KOPT-K1 (cell line): Measurements from ENCODE around the gene GLRA3.
"Not testable (repeated sequence)": the region's sequence is repeated elsewhere in the genome, so short reads cannot be mapped to it uniquely, and the experiment has no call there.

Experiments used
- H3K27ac ChIP-seq: fragments of 200-600 bp; sonication (generic); 2 replicates; pipeline ENCODE4 v1.5.1; 2016; ENCODE audit warnings: antibody characterized with exemption, mild to moderate bottlenecking, low read depth, low read length; ENCODE audit not compliant: poor library complexity, severe bottlenecking
- H3K36me3 ChIP-seq: fragments of 200-600 bp; sonication (generic); 2 replicates; pipeline ENCODE4 v1.5.1; 2017; ENCODE audit warnings: antibody characterized with exemption, mild to moderate bottlenecking, low read length, moderate library complexity; ENCODE audit not compliant: insufficient read depth
- H3K9me3 ChIP-seq: fragments of 200-600 bp; sonication (generic); 2 replicates; pipeline ENCODE4 v1.5.1; 2017; ENCODE audit warnings: antibody characterized with exemption, low read length, mild to moderate bottlenecking; ENCODE audit not compliant: insufficient read depth, poor library complexity, severe bottlenecking

The GLRA3 gene

DNA sequence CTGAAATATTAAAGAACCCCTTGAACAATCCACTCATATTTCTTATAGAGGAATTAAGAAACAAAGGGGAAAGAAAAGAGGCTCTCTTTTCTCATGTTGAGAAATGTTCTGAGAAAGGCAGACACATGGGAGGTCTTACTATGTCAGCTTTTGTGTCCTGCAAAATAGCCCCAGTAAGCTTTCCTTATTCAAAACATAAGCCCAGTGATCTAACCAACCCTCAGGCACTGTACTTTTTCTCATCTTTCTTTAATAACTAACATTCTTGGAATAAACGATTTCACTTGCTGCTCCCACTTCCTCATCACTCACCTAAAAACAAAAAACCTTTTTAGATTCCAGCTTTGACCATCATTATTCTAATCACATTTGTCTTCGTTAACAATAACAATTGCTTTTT lies 115.9 kb downstream of the GLRA3 start:
- Histone ChIP-seq H3K36me3 (no peaks in the 10 kb centered on the region), H3K27ac (no peak overlapping the region), H3K9me3 (no peaks in the 10 kb centered on the region)

DNA sequence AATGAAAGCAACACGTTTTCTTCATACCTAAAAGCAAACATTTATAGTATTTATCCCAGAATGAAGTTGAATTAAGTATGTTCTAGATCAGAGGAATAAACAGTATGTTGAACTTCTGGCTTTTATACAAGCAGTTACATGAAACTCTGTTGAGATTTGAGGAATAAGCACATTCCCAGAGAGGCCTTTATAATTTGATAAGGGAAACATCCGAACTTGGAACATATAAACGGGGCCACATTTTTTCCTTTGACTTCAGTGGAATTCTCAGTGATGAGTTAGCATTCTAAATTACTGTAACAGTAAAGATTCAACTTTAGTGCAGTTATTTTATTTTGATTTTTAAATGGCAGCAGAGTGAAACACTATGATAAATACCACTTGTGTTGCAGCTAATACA lies 119.5 kb downstream of the GLRA3 start:
- no peak overlapping the region for H3K27ac ChIP-seq
- H3K36me3 ChIP-seq = no peaks in the 10 kb centered on the region
- no peaks in the 10 kb centered on the region for H3K9me3 ChIP-seq

DNA sequence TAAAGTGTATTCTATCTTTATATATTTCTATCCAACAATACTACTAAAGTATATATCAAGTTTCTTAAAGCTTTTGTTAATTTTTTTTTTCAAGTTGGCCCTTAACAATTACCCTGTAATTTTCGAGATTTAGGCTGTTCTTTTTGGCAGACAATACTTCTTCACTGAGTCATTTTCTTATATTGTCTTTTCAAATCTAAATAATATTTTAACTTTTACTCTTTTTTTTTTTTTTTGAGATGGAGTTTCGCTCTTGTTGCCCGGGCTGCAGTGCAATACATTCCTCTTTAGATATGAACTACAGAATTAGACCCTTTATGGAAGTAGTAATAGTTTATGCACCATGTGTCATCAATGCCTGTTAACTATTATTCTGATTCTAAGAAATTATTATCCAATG lies 120.7 kb downstream of the GLRA3 start:
- H3K27ac ChIP-seq = no peak overlapping the region
- no peaks in the 10 kb centered on the region for H3K36me3 ChIP-seq
- H3K9me3 ChIP-seq = no peaks in the 10 kb centered on the region

DNA sequence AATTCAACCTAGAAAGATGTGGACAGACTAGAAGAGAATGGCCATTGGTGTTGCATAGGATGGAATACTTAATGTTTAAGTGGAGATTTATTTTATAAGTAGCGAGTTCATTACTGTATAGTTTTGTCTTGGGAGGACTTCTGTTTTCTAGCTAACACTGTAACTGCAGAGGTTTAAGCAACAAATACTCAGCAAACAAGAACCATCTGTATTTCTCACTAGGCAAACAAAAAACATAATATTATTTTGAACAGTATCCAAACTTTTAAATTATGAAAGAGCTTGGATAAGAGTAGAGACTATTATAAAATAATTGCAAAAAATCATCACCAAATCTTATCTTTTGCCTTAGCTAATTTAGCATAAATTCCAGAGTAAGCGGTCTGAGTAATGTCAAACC lies 121.1 kb downstream of the GLRA3 start:
- Histone ChIP-seq H3K9me3 (no peaks in the 10 kb centered on the region), H3K27ac (no peak overlapping the region)

DNA sequence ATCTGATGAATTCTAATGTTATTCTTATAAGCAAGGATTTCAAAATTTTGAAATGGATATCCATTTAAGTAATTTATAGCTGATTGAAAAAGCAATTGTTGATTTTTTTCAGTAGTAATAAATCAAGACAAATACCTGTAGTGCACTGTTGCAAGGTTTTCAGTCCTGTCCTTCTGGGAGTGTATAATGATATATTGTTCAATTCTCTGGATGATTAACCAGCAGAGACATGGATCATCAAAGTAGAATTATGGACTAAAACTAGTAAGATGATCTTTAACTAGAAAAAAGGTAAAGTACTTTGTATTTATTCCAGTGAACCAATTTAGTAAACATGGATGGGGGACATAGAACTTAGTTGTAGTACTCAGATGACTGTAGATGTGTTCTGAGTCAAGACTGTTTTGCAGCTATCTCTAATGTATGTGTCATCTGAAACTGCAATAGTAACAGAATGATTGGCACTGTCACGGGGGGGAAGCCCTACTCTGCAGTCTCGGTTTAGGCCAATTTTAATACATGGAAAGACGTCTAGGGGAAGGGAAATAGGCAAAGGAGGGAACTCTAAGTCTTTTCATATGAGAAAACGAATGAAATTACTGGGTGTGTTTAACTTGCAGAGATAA lies 121.9 kb downstream of the GLRA3 start:
- Histone ChIP-seq H3K36me3 (no peaks in the 10 kb centered on the region), H3K27ac (no peak overlapping the region), H3K9me3 (no peaks in the 10 kb centered on the region)

More for the DNA sequence above, 121.1 kb downstream of the GLRA3 start:
- H3K36me3 ChIP-seq = no peaks in the 10 kb centered on the region

DNA sequence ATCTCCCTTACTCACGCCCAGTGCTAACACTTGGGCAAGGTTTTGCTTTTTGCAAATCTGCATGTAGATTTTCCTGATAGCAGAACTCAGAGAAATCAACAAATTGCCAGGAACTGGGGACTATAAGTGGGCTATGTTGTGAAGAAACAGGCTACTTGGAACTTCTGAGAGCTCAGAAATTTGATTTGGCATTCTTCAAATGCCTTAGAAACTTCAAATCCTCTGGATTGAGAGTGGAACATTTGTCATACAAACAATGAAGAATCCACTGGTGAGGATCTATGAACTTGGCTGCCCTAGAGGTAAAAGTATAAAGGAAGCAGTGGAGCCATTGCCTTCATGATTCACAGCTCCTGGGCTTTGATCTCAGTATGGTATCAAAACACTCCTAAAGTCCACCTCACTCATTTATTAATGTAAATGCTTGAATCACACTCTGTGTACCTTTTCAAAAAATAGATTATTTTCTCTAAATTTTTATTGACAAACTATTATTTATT lies 126.0 kb downstream of the GLRA3 start:
- H3K9me3 ChIP-seq = no peaks in the 10 kb centered on the region

DNA sequence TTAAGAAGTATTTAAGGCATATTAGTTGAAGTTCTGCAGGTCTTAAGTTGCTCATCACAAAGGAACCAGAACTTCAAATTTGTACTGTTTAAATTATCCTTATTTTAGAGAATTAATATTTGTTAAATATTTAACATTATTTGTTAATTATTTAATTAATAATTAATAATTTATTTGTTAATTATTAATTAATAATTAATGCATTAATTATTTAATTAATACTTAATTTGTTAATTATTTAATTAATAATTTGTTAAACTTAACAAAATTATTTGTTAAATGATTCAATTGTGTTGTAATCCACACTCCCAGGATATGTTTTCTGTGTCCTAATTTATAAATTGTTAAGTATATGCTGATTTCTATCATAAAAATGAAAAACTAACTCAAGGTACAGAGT lies 129.4 kb downstream of the GLRA3 start:
- no peak overlapping the region for H3K27ac ChIP-seq
- H3K36me3 ChIP-seq = no peaks in the 10 kb centered on the region

More for the DNA sequence above, 126.0 kb downstream of the GLRA3 start:
- Histone ChIP-seq H3K36me3 (no peaks in the 10 kb centered on the region), H3K27ac (no peak overlapping the region)

DNA sequence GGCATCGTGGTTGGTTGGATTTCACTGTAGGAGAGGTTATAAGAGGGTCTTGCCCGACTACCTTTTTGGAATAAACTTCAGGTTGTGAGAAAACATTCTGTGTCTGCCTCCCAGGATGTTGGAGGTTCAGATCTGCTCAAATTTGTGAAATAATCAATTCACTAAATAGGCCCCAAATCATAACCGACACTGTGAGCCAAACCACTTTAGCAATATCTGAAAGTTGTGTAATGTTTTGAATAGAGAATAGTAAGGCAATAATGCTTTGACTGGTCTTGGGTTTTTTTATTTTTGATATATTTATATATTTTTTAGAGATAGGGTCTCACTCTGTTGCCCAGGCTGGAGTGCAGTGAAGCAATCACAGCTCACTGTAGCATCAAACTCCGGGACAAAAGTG lies 131.2 kb downstream of the GLRA3 start:
- Histone ChIP-seq H3K36me3 (no peaks in the 10 kb centered on the region), H3K9me3 (no peaks in the 10 kb centered on the region), H3K27ac (no peak overlapping the region)

More for the DNA sequence above, 129.4 kb downstream of the GLRA3 start:
- no peaks in the 10 kb centered on the region for H3K9me3 ChIP-seq

DNA sequence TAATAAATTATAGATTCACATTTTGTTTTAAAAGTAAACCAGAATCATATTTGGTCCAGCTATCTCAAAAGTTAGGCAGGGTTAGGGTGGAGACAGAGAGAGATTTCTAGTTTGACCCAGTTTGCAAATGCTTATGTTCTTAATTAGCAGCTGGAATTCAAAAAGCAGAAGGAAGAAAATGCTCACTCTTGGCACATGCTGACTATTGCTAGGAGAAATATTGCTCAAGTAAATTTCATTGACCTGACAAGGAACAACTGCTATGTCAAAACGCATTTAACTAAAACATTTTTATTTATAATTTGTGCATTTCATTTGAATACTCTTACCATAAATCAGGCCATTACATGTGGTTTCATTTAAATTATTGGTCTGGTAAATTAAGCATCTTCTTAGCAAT lies 131.8 kb downstream of the GLRA3 start:
- H3K9me3 ChIP-seq = no peaks in the 10 kb centered on the region

DNA sequence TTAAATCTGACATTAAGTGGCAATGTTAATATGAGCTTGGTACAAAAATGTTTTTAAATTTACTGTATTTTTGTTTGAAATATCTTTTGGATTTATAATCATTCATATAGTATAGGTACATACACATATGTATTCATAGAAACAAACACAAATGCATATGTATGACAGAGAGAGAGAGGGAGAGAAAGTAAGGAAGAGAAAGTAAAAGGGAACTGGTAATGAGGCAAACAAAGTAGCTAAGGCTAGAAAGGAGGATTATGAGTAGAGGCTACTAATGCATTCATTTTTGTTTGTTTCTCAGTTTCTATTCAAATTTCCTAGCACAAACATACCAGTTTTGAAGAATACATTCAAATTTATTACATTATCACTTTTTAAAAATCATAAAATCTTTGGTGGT lies 132.4 kb downstream of the GLRA3 start:
- Histone ChIP-seq H3K9me3 (no peaks in the 10 kb centered on the region), H3K36me3 (no peaks in the 10 kb centered on the region), H3K27ac (no peak overlapping the region)

More for the DNA sequence above, 131.8 kb downstream of the GLRA3 start:
- Histone ChIP-seq H3K27ac (no peak overlapping the region), H3K36me3 (no peaks in the 10 kb centered on the region)

DNA sequence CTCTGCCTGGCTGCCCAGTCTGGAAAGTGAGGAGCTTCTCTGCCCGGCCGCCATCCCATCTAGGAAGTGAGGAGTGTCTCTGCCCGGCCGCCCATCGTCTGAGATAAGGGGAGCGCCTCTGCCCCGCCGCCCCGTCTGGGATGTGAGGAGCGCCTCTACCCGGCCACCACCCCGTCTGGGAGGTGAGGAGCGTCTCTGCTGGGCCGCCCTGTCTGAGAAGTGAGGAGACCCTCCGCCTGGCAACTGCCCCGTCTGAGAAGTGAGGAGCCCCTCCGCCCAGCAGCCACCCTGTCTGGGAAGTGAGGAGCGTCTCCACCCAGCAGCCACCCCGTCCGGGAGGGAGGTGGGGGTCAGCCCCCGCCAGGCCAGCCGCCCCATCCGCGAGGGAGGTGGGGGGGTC lies 137.2 kb downstream of the GLRA3 start:
- H3K36me3 ChIP-seq, H3K27ac ChIP-seq, H3K9me3 ChIP-seq: not testable (repeated sequence)

DNA sequence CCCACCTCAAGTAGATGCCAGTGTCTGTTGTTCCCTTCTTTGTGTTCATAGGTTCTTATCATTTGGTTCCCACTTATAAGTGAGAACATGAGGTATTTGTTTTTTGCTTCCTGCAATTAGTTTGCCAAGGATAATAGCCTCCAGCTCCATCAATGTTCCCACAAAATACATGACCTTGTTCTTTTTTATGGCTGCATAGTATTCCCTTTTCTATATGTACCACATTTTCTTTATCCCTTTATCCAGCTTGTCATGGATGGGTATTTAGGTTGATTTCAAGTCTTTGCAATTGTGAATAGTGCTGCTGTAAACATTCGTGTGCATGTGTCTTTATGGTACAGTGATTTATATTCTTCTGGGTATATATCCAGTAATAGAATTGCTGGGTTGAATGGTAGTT lies 138.4 kb downstream of the GLRA3 start:
- H3K9me3 ChIP-seq = peaks cover 7% of the 10 kb centered on the region
- no peaks in the 10 kb centered on the region for H3K36me3 ChIP-seq
- H3K27ac ChIP-seq = no peak overlapping the region

DNA sequence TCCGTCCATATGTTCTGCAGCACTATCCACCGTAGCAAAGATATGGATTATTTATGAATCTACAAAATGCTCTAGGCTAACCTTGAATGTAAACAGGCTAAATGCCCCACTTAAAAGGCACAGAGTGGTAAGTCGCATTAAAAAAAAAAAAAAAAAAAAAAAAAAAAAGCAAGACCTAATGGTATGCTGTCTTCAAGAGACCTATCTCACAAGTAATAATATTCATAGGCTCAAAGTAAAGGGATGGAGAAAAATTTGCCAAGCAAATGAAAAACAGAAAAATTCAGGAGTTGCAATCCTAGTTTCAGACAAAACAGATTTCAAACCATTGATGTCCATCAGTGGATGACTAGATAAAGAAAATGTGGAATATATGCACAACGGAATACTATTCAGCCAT lies 139.4 kb downstream of the GLRA3 start:
- H3K36me3 ChIP-seq = no peaks in the 10 kb centered on the region
- H3K27ac ChIP-seq = no peak overlapping the region
- H3K9me3 ChIP-seq = peaks cover 7% of the 10 kb centered on the region

DNA sequence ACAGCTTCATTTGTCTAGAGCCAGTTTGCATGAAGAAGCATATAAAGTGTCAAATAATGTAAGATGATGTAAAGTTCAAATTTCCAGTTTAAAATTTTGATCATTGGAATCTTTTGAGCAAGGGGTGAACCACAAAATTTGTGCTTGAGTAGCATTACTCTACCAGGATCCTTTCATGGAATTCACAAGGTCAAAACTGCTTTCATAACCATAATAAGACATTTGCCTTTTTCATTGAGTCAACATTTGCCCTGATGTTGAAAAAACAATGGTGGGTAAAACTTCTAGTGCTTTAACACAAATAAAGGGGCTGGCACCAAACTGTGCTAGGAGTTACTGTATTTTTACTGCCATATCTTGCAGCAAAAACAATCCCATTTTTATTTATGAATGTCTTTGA lies 142.2 kb downstream of the GLRA3 start:
- Histone ChIP-seq H3K36me3 (no peaks in the 10 kb centered on the region), H3K9me3 (peaks cover 7% of the 10 kb centered on the region), H3K27ac (no peak overlapping the region)

DNA sequence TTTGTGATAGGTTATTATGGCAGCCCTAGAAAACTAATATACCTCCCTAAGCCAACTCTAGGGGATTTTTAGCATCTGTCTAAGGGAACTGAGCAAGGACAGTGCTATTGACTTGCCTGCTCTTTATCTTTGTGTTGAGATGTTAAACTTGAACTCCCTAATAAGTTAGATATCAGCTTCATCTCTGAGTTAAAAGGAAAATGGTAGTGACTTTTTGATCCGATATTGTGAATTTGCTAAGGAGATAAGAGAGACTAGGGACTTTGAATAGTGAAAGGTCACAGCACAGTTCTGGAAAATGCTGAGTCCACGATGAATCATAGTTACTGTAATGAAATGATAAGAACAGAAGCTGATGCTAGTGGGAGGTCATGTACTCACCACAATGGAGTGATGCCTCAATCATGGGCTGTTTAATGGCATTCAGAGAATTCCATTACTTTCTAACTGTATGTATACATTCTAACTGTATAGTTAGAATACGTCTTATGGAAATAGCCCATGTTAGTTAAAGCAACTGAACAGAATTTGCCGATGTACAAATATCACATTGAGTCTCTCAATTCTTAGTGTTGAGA lies 147.2 kb downstream of the GLRA3 start:
- no peaks in the 10 kb centered on the region for H3K36me3 ChIP-seq
- no peak overlapping the region for H3K27ac ChIP-seq
- no peaks in the 10 kb centered on the region for H3K9me3 ChIP-seq

DNA sequence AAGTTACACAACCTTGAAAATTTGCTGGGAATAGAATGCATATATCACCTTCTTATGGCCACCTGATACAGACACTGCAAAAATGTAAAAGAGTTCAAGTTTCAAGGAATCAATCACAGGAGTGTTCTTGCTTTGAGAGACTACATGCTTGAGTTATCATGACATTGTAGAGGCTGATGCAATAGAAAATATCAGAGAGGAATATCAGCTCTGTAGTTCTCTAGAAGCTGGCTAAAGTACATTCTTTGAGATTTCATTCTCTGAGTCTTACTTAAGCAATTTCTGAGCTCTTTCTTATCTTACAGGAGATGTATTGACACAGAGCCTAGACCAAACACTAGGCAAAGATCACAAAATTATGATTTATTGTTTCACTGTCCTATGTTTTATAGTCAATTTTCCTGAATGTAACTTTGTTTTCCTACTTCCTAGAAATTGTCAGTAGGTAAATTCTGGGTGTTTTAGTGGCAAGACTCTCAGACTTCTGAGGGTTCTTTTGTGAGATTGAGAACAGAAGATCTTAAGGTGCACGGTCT lies 154.7 kb downstream of the GLRA3 start:
- Histone ChIP-seq H3K36me3 (no peaks in the 10 kb centered on the region), H3K27ac (no peak overlapping the region), H3K9me3 (no peaks in the 10 kb centered on the region)
